Activated T-helper 9 cell treated with anti-CD3 and anti-CD28 coated beads, Interleukin-2, amount 50 U/mL, for 16 hours (primary cell): ENCODE results near the gene FBF1.
A peak's percentile ranks its signal among the peaks of the same experiment; 100 is the strongest.
"Not testable (repeated sequence)": the region's sequence is repeated elsewhere in the genome, so short reads cannot be mapped to it uniquely, and the experiment has no call there.

ENCODE experiments used
- DNase-seq: peaks from one replicate; pipeline ENCODE4 v3.0.0-alpha.2; 2020; ENCODE audit warnings: low read depth

Gene FBF1

DNA sequence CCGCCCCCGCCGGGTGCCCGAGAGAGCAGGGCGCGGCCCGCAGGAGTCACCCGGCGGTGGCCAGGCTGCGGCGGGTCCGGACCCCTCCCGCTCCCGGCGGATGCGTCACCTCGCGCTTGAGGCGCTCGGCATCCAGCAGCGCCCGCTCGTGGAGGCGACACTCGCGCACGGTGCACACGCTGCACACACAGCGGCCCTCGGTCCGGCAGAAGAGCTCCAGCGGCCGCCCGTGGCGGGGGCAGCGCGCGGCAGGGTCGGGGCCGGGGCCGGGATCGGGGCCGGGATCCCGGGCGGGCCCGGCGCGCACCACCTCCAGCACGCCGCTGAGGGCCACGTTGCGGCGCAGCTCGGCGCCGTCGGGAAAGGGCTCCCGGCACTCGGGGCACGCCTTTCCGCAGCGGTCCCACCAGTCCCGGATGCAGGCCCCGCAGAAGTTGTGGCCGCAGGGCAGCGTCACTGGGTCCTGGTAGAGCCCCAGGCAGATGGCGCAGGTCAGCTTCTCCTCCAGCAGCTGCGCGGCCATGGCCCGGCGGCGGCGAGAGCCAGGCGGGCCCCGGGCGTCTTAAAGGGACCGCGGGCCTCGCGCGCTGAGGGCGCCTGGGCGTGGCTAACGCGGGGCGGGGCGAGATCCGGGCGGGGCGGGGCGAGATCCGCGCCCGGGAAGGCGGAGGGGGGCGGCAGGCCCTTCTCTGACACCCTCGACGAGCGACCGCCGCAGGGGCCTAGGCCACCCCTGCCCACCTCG lies 44.3 kb downstream of the FBF1 start, which contains the start of gene TRIM65:
Gene TRIM65, minus strand, starts transcription at position 537 of the 745 bp plus-strand sequence. Its CDS starts 14 bp downstream, at position 523.
- peak; percentile 67 for DNase-seq

GRCh38 chr17:75895370-75896155 lies 45.3 kb downstream of the FBF1 start:
- no peak for DNase-seq

- no peak for DNase-seq
Measured at GRCh38 chr17:75894049-75894733, 46.7 kb downstream of the FBF1 start.

DNA sequence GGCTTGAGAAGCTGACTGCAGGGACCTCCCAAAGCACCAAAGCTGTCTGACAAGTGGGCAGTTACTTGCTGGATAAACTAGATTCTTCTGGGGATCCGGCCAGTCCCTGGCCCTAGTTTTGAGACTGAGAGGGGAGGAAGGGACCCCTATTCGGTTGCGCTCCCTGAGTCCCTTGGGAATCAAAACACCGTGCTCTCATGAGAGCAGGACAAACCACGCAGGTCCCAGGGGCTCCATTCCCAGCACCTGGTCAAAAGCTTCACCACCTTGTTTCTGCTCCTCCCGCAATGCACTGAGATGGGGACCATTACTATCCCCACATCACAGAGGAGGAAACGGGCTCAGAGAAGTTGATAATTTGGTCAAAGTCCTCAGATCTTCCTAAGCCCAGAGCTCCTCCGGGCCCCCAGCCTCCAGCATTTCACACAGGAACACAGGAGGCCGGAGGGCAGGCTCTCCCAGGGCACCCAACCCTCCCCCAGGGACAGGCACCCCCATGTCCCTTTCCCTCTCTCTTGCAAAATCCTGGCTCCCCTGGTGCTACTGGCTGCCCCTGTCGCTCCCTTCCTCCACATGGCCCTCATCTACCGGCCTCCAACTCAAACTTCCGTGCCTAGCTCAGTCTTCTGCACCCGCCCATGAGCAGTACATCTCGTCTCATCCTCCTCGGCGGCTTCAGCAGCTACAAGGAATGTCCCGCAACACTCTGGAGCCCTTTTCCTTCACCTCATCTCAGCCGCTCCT lies 47.4 kb downstream of the FBF1 start:
- no peak for DNase-seq

GRCh38 chr17:75892556-75893224 lies 48.2 kb downstream of the FBF1 start:
- DNase-seq = no peak

- no peak for DNase-seq
Measured at GRCh38 chr17:75891605-75892555, 49.0 kb downstream of the FBF1 start.

GRCh38 chr17:75891022-75891604 lies 49.7 kb downstream of the FBF1 start:
- no peak for DNase-seq

DNA sequence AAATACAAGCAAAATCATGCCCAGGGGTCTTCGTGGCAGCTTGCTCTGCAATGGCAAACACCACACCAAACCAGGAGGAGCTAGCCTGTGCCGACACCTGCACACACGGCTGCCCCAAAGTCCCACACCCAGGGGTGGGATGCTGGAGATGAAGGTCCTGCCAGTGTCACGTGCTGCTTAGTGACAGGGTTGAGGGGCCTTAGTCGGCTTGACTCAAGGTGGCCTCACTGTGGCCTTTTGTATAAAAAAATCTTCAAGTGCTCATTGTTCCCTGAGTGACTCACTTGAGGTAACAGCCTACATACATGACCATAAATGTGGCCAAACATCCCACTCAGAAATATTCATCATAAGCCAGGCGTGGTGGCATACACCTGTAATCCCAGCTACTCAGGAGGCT lies 51.4 kb downstream of the FBF1 start:
- no peak for DNase-seq

GRCh38 chr17:75888484-75888883 lies 52.4 kb downstream of the FBF1 start:
- DNase-seq = no peak

DNA sequence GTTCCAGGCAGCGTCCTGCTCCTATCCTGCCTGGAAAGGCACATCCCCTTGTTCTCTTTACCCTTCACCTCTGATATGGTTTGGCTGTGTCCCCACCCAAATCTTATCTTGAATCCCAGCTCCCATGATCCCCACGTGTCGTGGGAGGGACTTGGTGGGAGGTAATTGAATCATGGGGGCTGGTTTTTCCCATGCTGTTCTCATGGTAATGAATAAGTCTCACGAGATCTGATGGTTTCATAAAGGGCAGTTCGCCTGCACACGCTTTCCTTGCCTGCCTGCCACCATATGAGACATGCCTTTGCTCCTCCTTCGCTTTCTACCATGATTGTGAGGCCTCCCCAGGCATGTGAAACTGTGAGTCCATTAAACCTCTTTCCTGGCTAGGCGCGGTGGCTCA lies 55.0 kb downstream of the FBF1 start:
- not testable (repeated sequence) for DNase-seq

- no peak for DNase-seq
Measured at GRCh38 chr17:75885431-75885830, 55.4 kb downstream of the FBF1 start.

GRCh38 chr17:75881678-75882454 lies 59.0 kb downstream of the FBF1 start:
- DNase-seq = no peak

- no peak for DNase-seq
Measured at GRCh38 chr17:75880266-75880665, 60.6 kb downstream of the FBF1 start.

- no peak for DNase-seq
Measured at GRCh38 chr17:75878174-75878998, 62.5 kb downstream of the FBF1 start, which contains the start of gene TRIM47. Gene TRIM47, minus strand, starts transcription at chr17:75878581. Its CDS starts 33 bp downstream, at chr17:75878548.

- DNase-seq = peak; percentile 67
Measured at GRCh38 chr17:75877752-75878173, 63.1 kb downstream of the FBF1 start.

DNA sequence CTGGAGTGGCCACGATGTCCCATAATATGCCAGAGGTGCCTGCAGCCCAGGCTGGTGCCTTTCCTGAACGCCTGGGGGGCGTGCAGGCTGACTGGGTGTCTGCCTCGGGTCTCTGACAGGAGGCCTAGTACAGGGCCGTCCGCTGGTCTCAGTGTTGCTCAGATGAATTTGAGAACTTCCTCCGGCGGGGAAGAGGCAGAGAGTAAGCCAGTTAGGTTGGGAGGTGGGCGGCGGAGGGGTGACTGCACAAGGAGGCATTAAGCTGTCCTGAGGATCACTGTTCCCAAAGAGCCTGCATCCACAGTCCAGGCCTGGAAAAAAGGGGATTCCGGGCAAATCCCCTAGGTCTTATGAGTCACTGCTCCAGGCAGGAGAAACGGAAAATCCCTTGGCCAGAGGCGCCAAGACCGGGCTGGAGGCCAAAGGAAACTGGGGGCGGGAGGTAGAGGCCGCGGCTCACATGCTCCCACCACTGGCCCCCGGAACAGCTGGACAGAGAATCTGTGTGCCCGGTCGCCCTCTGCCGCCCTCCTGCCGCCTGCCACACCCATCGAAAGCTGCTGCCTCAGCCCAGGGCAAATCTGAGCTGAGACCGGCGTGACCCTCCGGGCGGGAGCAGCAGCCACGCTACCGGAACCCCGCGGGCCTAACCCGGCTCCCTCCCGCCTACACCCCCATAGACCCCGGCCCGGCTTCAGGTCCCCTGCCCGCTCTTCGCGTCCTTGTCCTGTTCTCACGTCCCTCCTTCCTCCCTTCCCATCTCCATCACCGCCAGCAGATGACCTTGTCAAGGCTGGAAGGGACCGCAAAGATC lies 63.7 kb downstream of the FBF1 start:
- DNase-seq = no peak
